ENCODE results near the gene ELF4.

ELF4 gene

DNA sequence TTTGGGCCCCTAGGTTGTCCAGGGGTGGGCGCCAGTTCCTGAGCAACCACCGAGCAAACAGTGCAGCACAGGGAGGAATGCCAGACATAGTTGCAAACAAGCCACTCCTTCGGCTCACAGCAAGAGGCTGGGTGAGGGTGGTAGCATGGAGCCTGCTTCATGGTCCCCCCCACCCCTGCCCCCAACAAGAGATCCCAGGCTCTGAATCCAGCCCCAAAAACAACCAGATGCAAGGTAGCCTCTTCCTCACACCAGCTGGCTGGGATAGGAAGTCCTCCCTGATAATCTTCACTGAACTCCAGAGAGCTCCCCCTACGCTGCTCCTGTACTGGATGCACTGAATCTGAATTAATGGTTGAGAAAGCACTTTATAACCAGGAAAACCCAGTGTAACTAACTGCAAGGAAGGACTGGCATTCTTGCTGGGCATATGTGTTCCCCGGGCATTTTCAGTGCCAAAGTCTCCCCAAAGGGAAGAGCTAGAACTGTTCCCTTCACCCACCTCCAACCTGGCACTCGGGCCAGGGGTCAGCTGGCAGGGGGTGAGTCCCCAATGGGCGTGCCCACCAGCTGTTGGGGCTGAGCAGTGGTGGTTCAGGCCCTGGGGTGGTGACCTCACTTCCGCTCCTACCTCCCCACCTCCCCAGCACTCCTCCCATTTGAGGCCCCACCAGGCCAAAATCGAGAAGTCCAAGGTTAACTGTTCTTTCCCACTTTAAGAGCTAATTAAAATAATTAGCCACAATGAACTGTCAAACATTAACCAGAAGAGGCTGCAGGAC is 1.5 kb downstream of the ELF4 start:
- peak overlapping the region; percentile 71 for H3K4me3 ChIP-seq (ENCODE audit: low read depth, low read length)
- no CpG with 5 or more reads among the region's 9 CpGs for WGBS (ENCODE audit: extremely low coverage, insufficient coverage, insufficient read length)
- H4K91ac ChIP-seq (ENCODE audit: low read depth, low read length) = peak overlapping the region; percentile 98
- peak overlapping the region; percentile 61 for H4K12ac ChIP-seq (ENCODE audit: low read depth, low read length)
- H3K9me3 ChIP-seq (ENCODE audit: insufficient read depth, low read depth, low read length) = no peaks in the 10 kb centered on the region
- peak overlapping the region; percentile 90 for H2AK5ac ChIP-seq (ENCODE audit: low read length)
- H3K14ac ChIP-seq (ENCODE audit: low read length) = peak overlapping the region; percentile 57
- peak overlapping the region; percentile 24 for H2BK12ac ChIP-seq (ENCODE audit: low read length)
- H3K4ac ChIP-seq (ENCODE audit: low read depth, low read length) = peak overlapping the region; percentile 93
- H3K4me2 ChIP-seq (ENCODE audit: low read length) = peak overlapping the region; percentile 65
- no peak overlapping the region for H3K23ac ChIP-seq (ENCODE audit: low read length)
- peak in 1 of 2 donors; percentile 30 for DNase-seq
- H2BK120ac ChIP-seq (ENCODE audit: insufficient read depth, low read length, poor library complexity) = peak overlapping the region; percentile 63
- peaks cover 17% of the 10 kb centered on the region for H3K79me1 ChIP-seq (ENCODE audit: low read length)
- peak overlapping the region; percentile 21 for H2BK5ac ChIP-seq (ENCODE audit: low read depth, low read length, poor library complexity)
- peaks cover 25% of the 10 kb centered on the region for H3K79me2 ChIP-seq (ENCODE audit: control insufficient read depth, insufficient read depth, low read length, poor library complexity)
- peak overlapping the region; percentile 89 for H3K18ac ChIP-seq (ENCODE audit: low read length)
- peak overlapping the region; percentile 94 for H3K27ac ChIP-seq (ENCODE audit: low read depth, low read length)
- no peaks in the 10 kb centered on the region for H3K27me3 ChIP-seq (ENCODE audit: insufficient read depth, low read length)
- H2AFZ ChIP-seq (ENCODE audit: insufficient read depth, low read length, poor library complexity) = peak overlapping the region; percentile 54
- no peak overlapping the region for H3K9ac ChIP-seq (ENCODE audit: low read length)
- peak overlapping the region; percentile 53 for H4K8ac ChIP-seq (ENCODE audit: low read depth, low read length)
- no peaks in the 10 kb centered on the region for H3K36me3 ChIP-seq (ENCODE audit: control insufficient read depth in 1 of 2, insufficient read depth in 2 of 2, low read length in 2 of 2)
- peaks cover 27% of the 10 kb centered on the region in 2 experiments for H3K4me1 ChIP-seq (ENCODE audit: control insufficient read depth in 1 of 2, insufficient read depth in 2 of 2, low read length in 2 of 2)

DNA sequence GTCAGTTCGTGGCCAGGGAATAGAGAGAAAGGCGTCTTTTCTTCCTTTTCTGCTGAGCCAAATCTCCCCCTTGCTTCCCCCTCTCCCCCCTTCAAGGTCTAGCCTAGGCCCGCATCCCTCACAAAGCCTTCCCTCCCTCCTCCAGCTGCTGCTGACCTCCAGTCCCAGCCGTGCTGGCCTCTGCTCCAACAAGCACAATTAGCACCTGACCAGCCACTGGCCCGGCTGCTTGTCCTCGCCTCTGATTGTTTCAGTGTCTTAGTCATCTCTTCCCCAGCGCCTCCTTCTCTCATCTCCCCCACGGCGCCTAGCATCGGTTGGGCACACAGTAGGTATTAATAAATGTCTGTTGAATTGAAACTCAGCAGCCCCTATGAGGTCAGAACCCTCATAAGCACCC is 4.2 kb downstream of the ELF4 start:
- H3K27ac ChIP-seq (ENCODE audit: low read depth, low read length) = peak overlapping the region; percentile 54
- H4K91ac ChIP-seq (ENCODE audit: low read depth, low read length) = no peak overlapping the region
- no peak overlapping the region for H4K8ac ChIP-seq (ENCODE audit: low read depth, low read length)
- peaks cover 23% of the 10 kb centered on the region for H3K79me2 ChIP-seq (ENCODE audit: control insufficient read depth, insufficient read depth, low read length, poor library complexity)
- no peak overlapping the region for H3K23ac ChIP-seq (ENCODE audit: low read length)
- H3K27me3 ChIP-seq (ENCODE audit: insufficient read depth, low read length) = no peaks in the 10 kb centered on the region
- H2BK5ac ChIP-seq (ENCODE audit: low read depth, low read length, poor library complexity) = no peak overlapping the region
- no peak overlapping the region for H3K18ac ChIP-seq (ENCODE audit: low read length)
- H3K9ac ChIP-seq (ENCODE audit: low read length) = no peak overlapping the region
- no peaks in the 10 kb centered on the region for H3K9me3 ChIP-seq (ENCODE audit: insufficient read depth, low read depth, low read length)
- H3K4me3 ChIP-seq (ENCODE audit: low read depth, low read length) = no peak overlapping the region
- peaks cover 15% of the 10 kb centered on the region for H3K79me1 ChIP-seq (ENCODE audit: low read length)
- H3K36me3 ChIP-seq (ENCODE audit: control insufficient read depth in 1 of 2, insufficient read depth in 2 of 2, low read length in 2 of 2) = no peaks in the 10 kb centered on the region
- H3K4ac ChIP-seq (ENCODE audit: low read depth, low read length) = peak overlapping the region; percentile 21
- no peak overlapping the region for H2AFZ ChIP-seq (ENCODE audit: insufficient read depth, low read length, poor library complexity)
- no peak overlapping the region for H2AK5ac ChIP-seq (ENCODE audit: low read length)
- peaks cover 25% of the 10 kb centered on the region in 2 experiments for H3K4me1 ChIP-seq (ENCODE audit: control insufficient read depth in 1 of 2, insufficient read depth in 2 of 2, low read length in 2 of 2)
- H3K4me2 ChIP-seq (ENCODE audit: low read length) = no peak overlapping the region
- no CpG with 5 or more reads among the region's 10 CpGs for WGBS (ENCODE audit: extremely low coverage, insufficient coverage, insufficient read length)
- no peak overlapping the region for H2BK120ac ChIP-seq (ENCODE audit: insufficient read depth, low read length, poor library complexity)
- no peak overlapping the region for H3K14ac ChIP-seq (ENCODE audit: low read length)
- DNase-seq = peak in 1 of 2 donors; percentile 54
- H4K12ac ChIP-seq (ENCODE audit: low read depth, low read length) = no peak overlapping the region
- H2BK12ac ChIP-seq (ENCODE audit: low read length) = no peak overlapping the region

GRCh38 chrX:130105244-130105643 is 5.1 kb downstream of the ELF4 start:
- Histone ChIP-seq H3K4ac (ENCODE audit: low read depth, low read length) (no peak overlapping the region), H4K8ac (ENCODE audit: low read depth, low read length) (no peak overlapping the region)
- WGBS (ENCODE audit: extremely low coverage, insufficient coverage, insufficient read length) = no CpG with 5 or more reads among the region's 3 CpGs

GRCh38 chrX:130103605-130104004 is 6.7 kb downstream of the ELF4 start:
- H3K79me2 ChIP-seq (ENCODE audit: control insufficient read depth, insufficient read depth, low read length, poor library complexity) = peaks cover 11% of the 10 kb centered on the region
- no peak overlapping the region for H2BK5ac ChIP-seq (ENCODE audit: low read depth, low read length, poor library complexity)
- H3K27ac ChIP-seq (ENCODE audit: low read depth, low read length) = no peak overlapping the region
- H3K27me3 ChIP-seq (ENCODE audit: insufficient read depth, low read length) = no peaks in the 10 kb centered on the region
- no peak overlapping the region for H3K14ac ChIP-seq (ENCODE audit: low read length)
- no peak overlapping the region for H3K23ac ChIP-seq (ENCODE audit: low read length)
- no peak overlapping the region for H2BK12ac ChIP-seq (ENCODE audit: low read length)
- H3K79me1 ChIP-seq (ENCODE audit: low read length) = peaks cover 4% of the 10 kb centered on the region
- no peak overlapping the region for H4K12ac ChIP-seq (ENCODE audit: low read depth, low read length)
- no peak overlapping the region for H3K4me2 ChIP-seq (ENCODE audit: low read length)
- no peaks in the 10 kb centered on the region for H3K9me3 ChIP-seq (ENCODE audit: insufficient read depth, low read depth, low read length)
- no peak overlapping the region for H3K4me3 ChIP-seq (ENCODE audit: low read depth, low read length)
- no peaks in the 10 kb centered on the region for H3K36me3 ChIP-seq (ENCODE audit: control insufficient read depth in 1 of 2, insufficient read depth in 2 of 2, low read length in 2 of 2)
- whole genome bisulfite sequencing (ENCODE audit: extremely low coverage, insufficient coverage, insufficient read length) = no CpG with 5 or more reads among the region's 3 CpGs
- H4K8ac ChIP-seq (ENCODE audit: low read depth, low read length) = no peak overlapping the region
- DNase-seq = no peak
- no peak overlapping the region for H3K9ac ChIP-seq (ENCODE audit: low read length)
- H3K4ac ChIP-seq (ENCODE audit: low read depth, low read length) = peak overlapping the region; percentile 93
- no peak overlapping the region for H4K91ac ChIP-seq (ENCODE audit: low read depth, low read length)
- no peak overlapping the region for H3K18ac ChIP-seq (ENCODE audit: low read length)
- no peak overlapping the region for H2BK120ac ChIP-seq (ENCODE audit: insufficient read depth, low read length, poor library complexity)
- H3K4me1 ChIP-seq (ENCODE audit: control insufficient read depth in 1 of 2, insufficient read depth in 2 of 2, low read length in 2 of 2) = peaks cover 31 to 33% of the 10 kb centered on the region in 2 experiments
- no peak overlapping the region for H2AFZ ChIP-seq (ENCODE audit: insufficient read depth, low read length, poor library complexity)
- no peak overlapping the region for H2AK5ac ChIP-seq (ENCODE audit: low read length)

More at GRCh38 chrX:130105244-130105643, 5.1 kb downstream of the ELF4 start:
- Histone ChIP-seq H2AK5ac (ENCODE audit: low read length) (no peak overlapping the region), H3K36me3 (ENCODE audit: control insufficient read depth in 1 of 2, insufficient read depth in 2 of 2, low read length in 2 of 2) (no peaks in the 10 kb centered on the region), H3K79me1 (ENCODE audit: low read length) (peaks cover 13% of the 10 kb centered on the region), H3K9me3 (ENCODE audit: insufficient read depth, low read depth, low read length) (no peaks in the 10 kb centered on the region), H3K4me2 (ENCODE audit: low read length) (no peak overlapping the region), H3K18ac (ENCODE audit: low read length) (no peak overlapping the region), H3K9ac (ENCODE audit: low read length) (no peak overlapping the region), H2AFZ (ENCODE audit: insufficient read depth, low read length, poor library complexity) (no peak overlapping the region), H3K4me3 (ENCODE audit: low read depth, low read length) (no peak overlapping the region), H2BK5ac (ENCODE audit: low read depth, low read length, poor library complexity) (no peak overlapping the region), H3K14ac (ENCODE audit: low read length) (no peak overlapping the region), H4K12ac (ENCODE audit: low read depth, low read length) (no peak overlapping the region), H3K27ac (ENCODE audit: low read depth, low read length) (peak overlapping the region; percentile 25), H2BK120ac (ENCODE audit: insufficient read depth, low read length, poor library complexity) (no peak overlapping the region), H4K91ac (ENCODE audit: low read depth, low read length) (no peak overlapping the region), H3K23ac (ENCODE audit: low read length) (no peak overlapping the region), H3K27me3 (ENCODE audit: insufficient read depth, low read length) (no peaks in the 10 kb centered on the region), H2BK12ac (ENCODE audit: low read length) (no peak overlapping the region), H3K79me2 (ENCODE audit: control insufficient read depth, insufficient read depth, low read length, poor library complexity) (peaks cover 22% of the 10 kb centered on the region), H3K4me1 (ENCODE audit: control insufficient read depth in 1 of 2, insufficient read depth in 2 of 2, low read length in 2 of 2) (peaks cover 25 to 30% of the 10 kb centered on the region in 2 experiments)
- DNase-seq = peak in 1 of 2 donors; percentile 64
